ENCODE measurements around the gene SH3GL2.

DNA sequence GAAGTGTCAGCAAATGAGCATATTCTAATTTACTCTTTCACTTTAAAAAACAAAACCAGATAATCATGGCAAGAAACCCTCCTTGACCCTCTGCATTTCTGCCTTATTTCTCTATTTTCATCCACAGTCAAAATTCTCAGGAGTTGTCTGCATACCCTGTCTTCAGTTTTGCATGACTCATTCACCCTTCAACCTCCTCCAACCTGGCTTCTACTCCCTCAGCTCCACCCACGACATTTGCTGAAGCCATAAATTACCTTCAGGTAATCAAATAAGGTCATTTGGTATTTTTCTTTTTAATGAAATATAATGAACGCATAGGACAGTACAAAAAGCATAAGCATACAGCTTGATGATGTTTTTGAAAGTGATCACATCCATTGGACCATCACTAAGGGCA lies 27.8 kb upstream of the SH3GL2 start:
- TF ChIP-seq POLR2A (IDR thresholded peaks at IDR 0.05): no peak
- TF ChIP-seq, protein P1, sequence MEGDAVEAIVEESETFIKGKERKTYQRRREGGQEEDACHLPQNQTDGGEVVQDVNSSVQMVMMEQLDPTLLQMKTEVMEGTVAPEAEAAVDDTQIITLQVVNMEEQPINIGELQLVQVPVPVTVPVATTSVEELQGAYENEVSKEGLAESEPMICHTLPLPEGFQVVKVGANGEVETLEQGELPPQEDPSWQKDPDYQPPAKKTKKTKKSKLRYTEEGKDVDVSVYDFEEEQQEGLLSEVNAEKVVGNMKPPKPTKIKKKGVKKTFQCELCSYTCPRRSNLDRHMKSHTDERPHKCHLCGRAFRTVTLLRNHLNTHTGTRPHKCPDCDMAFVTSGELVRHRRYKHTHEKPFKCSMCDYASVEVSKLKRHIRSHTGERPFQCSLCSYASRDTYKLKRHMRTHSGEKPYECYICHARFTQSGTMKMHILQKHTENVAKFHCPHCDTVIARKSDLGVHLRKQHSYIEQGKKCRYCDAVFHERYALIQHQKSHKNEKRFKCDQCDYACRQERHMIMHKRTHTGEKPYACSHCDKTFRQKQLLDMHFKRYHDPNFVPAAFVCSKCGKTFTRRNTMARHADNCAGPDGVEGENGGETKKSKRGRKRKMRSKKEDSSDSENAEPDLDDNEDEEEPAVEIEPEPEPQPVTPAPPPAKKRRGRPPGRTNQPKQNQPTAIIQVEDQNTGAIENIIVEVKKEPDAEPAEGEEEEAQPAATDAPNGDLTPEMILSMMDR (IDR thresholded peaks at IDR 0.05): no peak

All from Peyer's patch (tissue), 4 donors.